ENCODE measurements around the gene AK1. TPM values are rescaled to one million over a fixed set of nuclear protein-coding genes. Genes with fewer than 3 reads are reported as not detected.

AK1 gene
- total and polyA plus RNA-seq, 9 of the 15 experiments (the other 6 are each of a cell fraction or from before 2014, with no cell fraction given), result 10.1 to 71.8 (median 39.0) TPM

GRCh38 chr9:127860779-127861178 is 16.7 kb downstream of the AK1 start (continued):
- TF ChIP-seq PHF20 (IDR thresholded peaks at IDR 0.05; ENCODE audit: partially characterized antibody) (peak; percentile 34), ZNF263 (CRISPR knock-in tag; IDR thresholded peaks at IDR 0.05; ENCODE audit: borderline replicate concordance) (peak; percentile 56; the same call in 1 of the 2 replicates), HDAC2 (IDR thresholded peaks at IDR 0.05) (0 out of 2 replicates have a peak, but pooled peaks have one; percentile 43), MCM3 (IDR thresholded peaks at IDR 0.05) (no peak)

GRCh38 chr9:127860260-127860659 is 17.2 kb downstream of the AK1 start:
- H3K27ac ChIP-seq (ENCODE audit: extremely low read depth, low read depth, low read length), result no peak overlapping the region; the same call in 2 of the 3 replicates
- DNase-seq (ENCODE audit: extremely low read depth in 1 of 4, low spot score in 3 of 4) (no peak), FAIRE-seq (no peak), ATAC-seq (no peak)
- intact Hi-C loops (cut with micrococcal nuclease), result no loop called here
- no peaks in the 10 kb centered on the region for H3K9me3 ChIP-seq (replicated peaks; ENCODE audit: control insufficient read depth, insufficient read depth, low read depth, low read length)
- H3K4me3 ChIP-seq, result no peak overlapping the region
- WGBS (ENCODE audit: insufficient coverage, low coverage, missing lambda C conversion rate), result 69% methylated on average over 8 of the region's 8 CpGs
- peaks cover 59 to 78% of the 10 kb centered on the region in 2 experiments for H3K4me1 ChIP-seq (replicated peaks in 1 of 2; ENCODE audit: control insufficient read depth in 2 of 2, insufficient read depth in 2 of 2, low read length in 2 of 2)
- peak overlapping the region; percentile 7 to 77; a peak in 3 of 4 replicates for H3K9ac ChIP-seq (ENCODE audit: insufficient read depth in 1 of 2, low read depth in 2 of 2, low read length in 2 of 2)
- H2AFZ ChIP-seq (ENCODE audit: low read depth, low read length), result peak overlapping the region; percentile 68; the same call in 1 of the 2 replicates
- H3K27me3 ChIP-seq (ENCODE audit: control insufficient read depth in 2 of 2, insufficient read depth in 2 of 2, low read length in 2 of 2), result no peaks in the 10 kb centered on the region
- in situ Hi-C loops (cut with MboI), result no loop called here
- BruUV-seq (replicated peaks), result no TSS peak
- peaks cover 5% of the 10 kb centered on the region for H3K9me1 ChIP-seq (ENCODE audit: control insufficient read depth, insufficient read depth, low read length)
- CTCF ChIA-PET (ENCODE audit: low intra/inter-chr PET ratio), result interaction anchor here (0.7 kb wide), 1 partner anchor 24 kb away, joined by 4 read pairs; no protein-coding TSS in a partner anchor
- H4K20me1 ChIP-seq (replicated peaks; ENCODE audit: control insufficient read depth, insufficient read depth, low read length), result no peaks in the 10 kb centered on the region
- no peak overlapping the region for H3K4me2 ChIP-seq (ENCODE audit: insufficient read depth, low read length)
- POLR2A ChIA-PET, result interaction anchor here (2.6 kb wide), 1 partner anchor 32 kb away, joined by 7 read pairs; no protein-coding TSS in a partner anchor
- H3K79me2 ChIP-seq (ENCODE audit: control insufficient read depth, insufficient read depth, low read length), result no peaks in the 10 kb centered on the region
- no peaks in the 10 kb centered on the region for H3K36me3 ChIP-seq (ENCODE audit: control insufficient read depth, insufficient read depth, low read length)
- TF ChIP-seq BACH1 (tag; IDR thresholded peaks at IDR 0.05) (no peak), CBFA2T3 (IDR thresholded peaks at IDR 0.05) (no peak; the same call in 1 of the 2 replicates), BRD4 (IDR thresholded peaks at IDR 0.05) (no peak), CTBP1 (IDR thresholded peaks at IDR 0.05; ENCODE audit: borderline replicate concordance) (no peak), SMC3 (conservative IDR thresholded peaks at IDR 0.05; ENCODE audit: insufficient read depth, low read depth, low read length) (no peak), CEBPB (tag; IDR thresholded peaks at IDR 0.05) (no peak), ZNF589 (CRISPR knock-in tag; IDR thresholded peaks at IDR 0.05; ENCODE audit: low read depth) (no peak), PML (IDR thresholded peaks at IDR 0.05; ENCODE audit: low read length) (no peak)
- TF ChIP-seq, protein P1, sequence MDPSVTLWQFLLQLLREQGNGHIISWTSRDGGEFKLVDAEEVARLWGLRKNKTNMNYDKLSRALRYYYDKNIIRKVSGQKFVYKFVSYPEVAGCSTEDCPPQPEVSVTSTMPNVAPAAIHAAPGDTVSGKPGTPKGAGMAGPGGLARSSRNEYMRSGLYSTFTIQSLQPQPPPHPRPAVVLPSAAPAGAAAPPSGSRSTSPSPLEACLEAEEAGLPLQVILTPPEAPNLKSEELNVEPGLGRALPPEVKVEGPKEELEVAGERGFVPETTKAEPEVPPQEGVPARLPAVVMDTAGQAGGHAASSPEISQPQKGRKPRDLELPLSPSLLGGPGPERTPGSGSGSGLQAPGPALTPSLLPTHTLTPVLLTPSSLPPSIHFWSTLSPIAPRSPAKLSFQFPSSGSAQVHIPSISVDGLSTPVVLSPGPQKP (CRISPR knock-in tag; IDR thresholded peaks at IDR 0.05), result no peak
- TF ChIP-seq, protein P2, sequence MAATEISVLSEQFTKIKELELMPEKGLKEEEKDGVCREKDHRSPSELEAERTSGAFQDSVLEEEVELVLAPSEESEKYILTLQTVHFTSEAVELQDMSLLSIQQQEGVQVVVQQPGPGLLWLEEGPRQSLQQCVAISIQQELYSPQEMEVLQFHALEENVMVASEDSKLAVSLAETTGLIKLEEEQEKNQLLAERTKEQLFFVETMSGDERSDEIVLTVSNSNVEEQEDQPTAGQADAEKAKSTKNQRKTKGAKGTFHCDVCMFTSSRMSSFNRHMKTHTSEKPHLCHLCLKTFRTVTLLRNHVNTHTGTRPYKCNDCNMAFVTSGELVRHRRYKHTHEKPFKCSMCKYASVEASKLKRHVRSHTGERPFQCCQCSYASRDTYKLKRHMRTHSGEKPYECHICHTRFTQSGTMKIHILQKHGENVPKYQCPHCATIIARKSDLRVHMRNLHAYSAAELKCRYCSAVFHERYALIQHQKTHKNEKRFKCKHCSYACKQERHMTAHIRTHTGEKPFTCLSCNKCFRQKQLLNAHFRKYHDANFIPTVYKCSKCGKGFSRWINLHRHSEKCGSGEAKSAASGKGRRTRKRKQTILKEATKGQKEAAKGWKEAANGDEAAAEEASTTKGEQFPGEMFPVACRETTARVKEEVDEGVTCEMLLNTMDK (IDR thresholded peaks at IDR 0.05; ENCODE audit: borderline replicate concordance, insufficient read depth, low read depth, low read length, poor library complexity, severe bottlenecking), result no peak
- TF ChIP-seq, protein P3, sequence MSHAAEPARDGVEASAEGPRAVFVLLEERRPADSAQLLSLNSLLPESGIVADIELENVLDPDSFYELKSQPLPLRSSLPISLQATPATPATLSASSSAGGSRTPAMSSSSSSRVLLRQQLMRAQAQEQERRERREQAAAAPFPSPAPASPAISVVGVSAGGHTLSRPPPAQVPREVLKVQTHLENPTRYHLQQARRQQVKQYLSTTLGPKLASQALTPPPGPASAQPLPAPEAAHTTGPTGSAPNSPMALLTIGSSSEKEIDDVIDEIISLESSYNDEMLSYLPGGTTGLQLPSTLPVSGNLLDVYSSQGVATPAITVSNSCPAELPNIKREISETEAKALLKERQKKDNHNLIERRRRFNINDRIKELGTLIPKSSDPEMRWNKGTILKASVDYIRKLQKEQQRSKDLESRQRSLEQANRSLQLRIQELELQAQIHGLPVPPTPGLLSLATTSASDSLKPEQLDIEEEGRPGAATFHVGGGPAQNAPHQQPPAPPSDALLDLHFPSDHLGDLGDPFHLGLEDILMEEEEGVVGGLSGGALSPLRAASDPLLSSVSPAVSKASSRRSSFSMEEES (CRISPR knock-in tag; IDR thresholded peaks at IDR 0.05), result no peak
